ENCODE data around the gene NTM. TPM values are rescaled to one million over a fixed set of nuclear protein-coding genes. Genes with fewer than 3 reads are reported as not detected.

Gene NTM
- total RNA-seq, 1 experiment from 2014 or later = 9.9 TPM

DNA sequence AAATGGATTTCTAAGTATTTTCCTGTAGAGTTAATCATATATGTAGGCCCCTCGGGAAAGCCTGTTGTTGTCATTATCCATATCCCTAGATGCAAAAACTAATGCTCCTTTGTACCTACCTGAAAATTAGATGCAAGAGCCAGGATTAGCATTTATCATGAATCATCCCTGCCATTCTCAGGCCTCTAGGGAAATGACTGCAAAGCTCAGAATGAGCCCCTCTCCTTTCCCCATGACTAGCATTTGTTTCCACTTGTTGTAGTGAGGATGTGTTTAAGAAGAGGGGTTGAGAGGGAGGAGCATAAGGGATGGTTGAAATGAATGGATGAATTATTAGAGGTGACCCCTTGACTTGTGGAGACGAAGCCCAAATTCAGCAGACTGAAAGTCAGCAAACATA is 537.9 kb downstream of the NTM start:
- H3K27me3 Mint-ChIP-seq (ENCODE audit: low read depth) = peaks cover 28% of the 10 kb centered on the region
- H3K27ac ChIP-seq (ENCODE audit: insufficient read length, low read depth, low read length) = no peak overlapping the region
- peaks cover 7% of the 10 kb centered on the region for H3K23me2 ChIP-seq (ENCODE audit: insufficient read length, low read depth, low read length, poor library complexity, severe bottlenecking)

More for the DNA sequence above, 537.9 kb downstream of the NTM start:
- no peaks in the 10 kb centered on the region; a peak in 1 of 7 replicates for H3K36me3 Mint-ChIP-seq (ENCODE audit: insufficient read depth in 1 of 3, low read depth in 3 of 3)
- H3K4me1 Mint-ChIP-seq = peaks cover 42 to 61% of the 10 kb centered on the region in 2 experiments
- H3K14ac ChIP-seq (ENCODE audit: insufficient read depth, low read length) = no peak overlapping the region
- H3K23ac ChIP-seq (ENCODE audit: insufficient read length, low read depth, low read length) = no peak overlapping the region
- H4K20me1 ChIP-seq (ENCODE audit: control insufficient read depth, insufficient read depth, insufficient read length) = no peaks in the 10 kb centered on the region
- no peak overlapping the region for H2BK12ac ChIP-seq (ENCODE audit: insufficient read length, low read depth, low read length)
- H2AFZ ChIP-seq (ENCODE audit: low read length) = no peak overlapping the region
- no peak overlapping the region for H4K8ac ChIP-seq (replicated peaks; ENCODE audit: insufficient read length, low read depth, low read length)
- peaks cover 11% of the 10 kb centered on the region; the same call in 1 of the 2 replicates for H3K4me1 ChIP-seq (ENCODE audit: insufficient read depth, low read length)
- TF ChIP-seq, protein P1, sequence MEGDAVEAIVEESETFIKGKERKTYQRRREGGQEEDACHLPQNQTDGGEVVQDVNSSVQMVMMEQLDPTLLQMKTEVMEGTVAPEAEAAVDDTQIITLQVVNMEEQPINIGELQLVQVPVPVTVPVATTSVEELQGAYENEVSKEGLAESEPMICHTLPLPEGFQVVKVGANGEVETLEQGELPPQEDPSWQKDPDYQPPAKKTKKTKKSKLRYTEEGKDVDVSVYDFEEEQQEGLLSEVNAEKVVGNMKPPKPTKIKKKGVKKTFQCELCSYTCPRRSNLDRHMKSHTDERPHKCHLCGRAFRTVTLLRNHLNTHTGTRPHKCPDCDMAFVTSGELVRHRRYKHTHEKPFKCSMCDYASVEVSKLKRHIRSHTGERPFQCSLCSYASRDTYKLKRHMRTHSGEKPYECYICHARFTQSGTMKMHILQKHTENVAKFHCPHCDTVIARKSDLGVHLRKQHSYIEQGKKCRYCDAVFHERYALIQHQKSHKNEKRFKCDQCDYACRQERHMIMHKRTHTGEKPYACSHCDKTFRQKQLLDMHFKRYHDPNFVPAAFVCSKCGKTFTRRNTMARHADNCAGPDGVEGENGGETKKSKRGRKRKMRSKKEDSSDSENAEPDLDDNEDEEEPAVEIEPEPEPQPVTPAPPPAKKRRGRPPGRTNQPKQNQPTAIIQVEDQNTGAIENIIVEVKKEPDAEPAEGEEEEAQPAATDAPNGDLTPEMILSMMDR (conservative IDR thresholded peaks at IDR 0.05) = no peak
- H2AK5ac ChIP-seq (ENCODE audit: insufficient read length, low read length) = no peak overlapping the region
- H3K4me3 Mint-ChIP-seq = no peak overlapping the region
- H3K27me3 ChIP-seq (ENCODE audit: insufficient read depth, low read length) = no peaks in the 10 kb centered on the region
- H3K79me2 ChIP-seq (ENCODE audit: insufficient read depth, low read length) = no peaks in the 10 kb centered on the region
- H3K9me3 Mint-ChIP-seq = no peaks in the 10 kb centered on the region; a peak in 1 of 5 replicates
- no peaks in the 10 kb centered on the region for H3K9me3 ChIP-seq (ENCODE audit: control insufficient read depth, low read depth, low read length)
- no peak overlapping the region for H3K56ac ChIP-seq (ENCODE audit: insufficient read length, low read depth, low read length)
- no peak overlapping the region for H3T11ph ChIP-seq (ENCODE audit: low read length)
- H3K27ac Mint-ChIP-seq = no peak overlapping the region
- no peak overlapping the region for H3K4ac ChIP-seq (ENCODE audit: low read depth, low read length)
- H3K79me1 ChIP-seq (ENCODE audit: insufficient read depth, low read depth, low read length, poor library complexity, severe bottlenecking) = no peaks in the 10 kb centered on the region
- DNase-seq = no peak
- no CpG with 5 or more reads among the region's 2 CpGs for WGBS (ENCODE audit: extremely low coverage, insufficient read length, low lambda C conversion rate)
- H3K18ac ChIP-seq (ENCODE audit: insufficient read length, low read depth, low read length) = no peak overlapping the region
- no peak overlapping the region for H2BK120ac ChIP-seq (ENCODE audit: low read depth, low read length, poor library complexity, severe bottlenecking)
- no peak overlapping the region for H4K5ac ChIP-seq (ENCODE audit: insufficient read length, low read depth, low read length)
- no peak overlapping the region for H4K91ac ChIP-seq (ENCODE audit: insufficient read length, low read depth, low read length)
- H3K4me2 ChIP-seq (ENCODE audit: insufficient read depth, insufficient read length, low read length) = no peak overlapping the region
- H2BK5ac ChIP-seq (ENCODE audit: insufficient read length, low read length) = no peak overlapping the region
- H2BK15ac ChIP-seq (ENCODE audit: low read depth, low read length) = no peak overlapping the region
- H2BK20ac ChIP-seq (ENCODE audit: low read depth, low read length, poor library complexity, severe bottlenecking) = no peak overlapping the region
- no peak overlapping the region for H3K9ac ChIP-seq (ENCODE audit: extremely low read depth, insufficient read length, low read length)
